HL-60 (cell line): Measurements from ENCODE around the gene HYAL1.
"Not testable (repeated sequence)": the region's sequence is repeated elsewhere in the genome, so short reads cannot be mapped to it uniquely, and the experiment has no call there.

Source experiments
- DNase-seq, 2 experiments: peaks; one replicate each; pipeline ENCODE4 v3.0.0-alpha.2; 2010 to 2020; ENCODE audit warnings: low read depth in 1 of 2, low spot score in 1 of 2
- H3K27ac ChIP-seq: fragments of 250-450 bp; sonication (Bioruptor Pico); replicated peaks from 2 replicates; pipeline ENCODE4 v1.5.1; 2020; ENCODE audit warnings: mild to moderate bottlenecking, moderate library complexity
- H3K27me3 ChIP-seq: fragments of 250-450 bp; sonication (Bioruptor Pico); 2 replicates; pipeline ENCODE4 v1.5.1; 2021; ENCODE audit warnings: mild to moderate bottlenecking, moderate library complexity; ENCODE audit not compliant: insufficient read depth, poor library complexity, severe bottlenecking
- H3K4me3 ChIP-seq: replicated peaks from 2 replicates; pipeline ENCODE4 v1.5.1; 2011; ENCODE audit warnings: mild to moderate bottlenecking, control low read depth, low read length; ENCODE audit not compliant: insufficient read depth
- GABPA ChIP-seq: IDR thresholded peaks from 2 replicates; pipeline ENCODE4 v1.6.1; 2012; ENCODE audit warnings: low read depth
- POLR2AphosphoS5 ChIP-seq: IDR thresholded peaks from 2 replicates; pipeline ENCODE4 v1.6.1; 2012; ENCODE audit warnings: low read depth
- REST ChIP-seq: IDR thresholded peaks from 2 replicates; pipeline ENCODE4 v1.6.1; 2012; ENCODE audit warnings: low read depth; ENCODE audit not compliant: insufficient replicate concordance
- SPI1 ChIP-seq: IDR thresholded peaks from 2 replicates; pipeline ENCODE4 v1.6.1; 2012; ENCODE audit warnings: low read depth, mild to moderate bottlenecking, borderline replicate concordance
- TF ChIP-seq, protein P1 (sequence below): IDR thresholded peaks from one replicate; pipeline ENCODE4 v1.5.1; 2011; ENCODE audit warnings: low read length, control low read depth, inconsistent platforms; ENCODE audit not compliant: insufficient read depth

HYAL1 gene

DNA sequence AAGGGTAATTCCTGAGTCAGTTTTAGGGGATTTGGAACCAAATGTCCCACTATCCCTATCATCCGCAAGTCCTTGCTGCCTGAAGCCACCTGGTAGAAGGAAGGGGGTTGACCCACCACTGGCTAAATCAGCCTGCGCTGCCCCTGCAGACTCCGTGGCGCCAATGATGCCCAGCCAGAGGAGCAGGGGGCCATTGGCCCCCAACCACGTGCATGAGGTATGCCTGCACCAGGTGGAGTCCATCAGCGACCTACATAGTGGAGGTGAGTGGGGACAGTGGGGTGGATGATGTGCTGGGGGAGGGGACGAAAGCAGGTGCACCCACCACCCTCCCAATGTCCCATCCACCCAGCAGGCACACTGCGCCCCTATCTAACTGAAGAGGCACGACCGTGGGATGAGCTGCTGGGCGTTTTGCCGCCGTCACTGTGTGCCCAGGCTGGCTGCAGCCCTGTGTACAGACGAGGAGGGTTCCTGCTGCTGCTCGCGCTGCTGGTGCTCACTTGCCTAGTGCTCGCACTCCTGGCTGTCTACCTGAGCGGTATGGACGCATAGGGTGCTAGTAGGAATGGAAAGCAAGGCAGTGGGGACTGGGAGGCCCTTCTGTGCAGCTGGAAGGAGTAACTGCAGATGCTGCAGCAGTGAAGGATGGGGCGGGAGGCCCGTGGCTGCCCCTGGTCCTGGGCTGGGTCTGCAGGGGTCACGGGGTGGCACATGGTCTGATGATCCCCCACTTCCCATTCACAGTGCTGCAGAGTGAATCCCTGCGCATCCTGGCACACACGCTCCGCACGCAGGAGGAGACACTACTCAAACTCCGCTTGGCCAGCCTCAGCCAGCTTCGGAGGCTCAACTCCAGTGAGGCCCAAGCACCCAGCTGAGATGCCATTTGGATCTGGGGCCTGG lies 16.8 kb downstream of the HYAL1 start:
- Histone ChIP-seq H3K27ac (no peak overlapping the region), H3K4me3 (no peak overlapping the region), H3K27me3 (no peaks in the 10 kb centered on the region)
- no peak for DNase-seq
- TF ChIP-seq POLR2AphosphoS5 = peak; percentile 57
- TF ChIP-seq, protein P1, sequence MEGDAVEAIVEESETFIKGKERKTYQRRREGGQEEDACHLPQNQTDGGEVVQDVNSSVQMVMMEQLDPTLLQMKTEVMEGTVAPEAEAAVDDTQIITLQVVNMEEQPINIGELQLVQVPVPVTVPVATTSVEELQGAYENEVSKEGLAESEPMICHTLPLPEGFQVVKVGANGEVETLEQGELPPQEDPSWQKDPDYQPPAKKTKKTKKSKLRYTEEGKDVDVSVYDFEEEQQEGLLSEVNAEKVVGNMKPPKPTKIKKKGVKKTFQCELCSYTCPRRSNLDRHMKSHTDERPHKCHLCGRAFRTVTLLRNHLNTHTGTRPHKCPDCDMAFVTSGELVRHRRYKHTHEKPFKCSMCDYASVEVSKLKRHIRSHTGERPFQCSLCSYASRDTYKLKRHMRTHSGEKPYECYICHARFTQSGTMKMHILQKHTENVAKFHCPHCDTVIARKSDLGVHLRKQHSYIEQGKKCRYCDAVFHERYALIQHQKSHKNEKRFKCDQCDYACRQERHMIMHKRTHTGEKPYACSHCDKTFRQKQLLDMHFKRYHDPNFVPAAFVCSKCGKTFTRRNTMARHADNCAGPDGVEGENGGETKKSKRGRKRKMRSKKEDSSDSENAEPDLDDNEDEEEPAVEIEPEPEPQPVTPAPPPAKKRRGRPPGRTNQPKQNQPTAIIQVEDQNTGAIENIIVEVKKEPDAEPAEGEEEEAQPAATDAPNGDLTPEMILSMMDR = no peak

DNA sequence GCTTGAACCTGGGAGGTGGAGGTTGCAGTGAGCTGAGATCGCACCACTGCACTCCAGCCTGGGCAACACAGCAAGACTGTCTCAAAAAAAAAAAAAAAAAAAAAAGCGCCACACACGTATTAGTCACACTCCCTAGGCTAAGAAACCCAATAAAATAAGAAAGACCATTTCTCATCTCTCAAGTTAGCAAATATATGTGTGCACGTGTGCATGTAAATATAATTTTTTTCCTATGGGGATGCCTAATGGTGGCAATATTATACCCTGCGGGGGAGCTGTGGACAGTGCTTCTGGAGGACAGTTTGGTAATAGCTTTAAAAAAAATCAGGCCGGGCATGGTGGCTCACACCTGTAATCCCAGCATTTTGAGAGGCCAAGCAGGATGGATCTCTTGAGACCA lies 19.3 kb downstream of the HYAL1 start:
- H3K4me3 ChIP-seq, H3K27me3 ChIP-seq, H3K27ac ChIP-seq, DNase-seq: not testable (repeated sequence)

DNA sequence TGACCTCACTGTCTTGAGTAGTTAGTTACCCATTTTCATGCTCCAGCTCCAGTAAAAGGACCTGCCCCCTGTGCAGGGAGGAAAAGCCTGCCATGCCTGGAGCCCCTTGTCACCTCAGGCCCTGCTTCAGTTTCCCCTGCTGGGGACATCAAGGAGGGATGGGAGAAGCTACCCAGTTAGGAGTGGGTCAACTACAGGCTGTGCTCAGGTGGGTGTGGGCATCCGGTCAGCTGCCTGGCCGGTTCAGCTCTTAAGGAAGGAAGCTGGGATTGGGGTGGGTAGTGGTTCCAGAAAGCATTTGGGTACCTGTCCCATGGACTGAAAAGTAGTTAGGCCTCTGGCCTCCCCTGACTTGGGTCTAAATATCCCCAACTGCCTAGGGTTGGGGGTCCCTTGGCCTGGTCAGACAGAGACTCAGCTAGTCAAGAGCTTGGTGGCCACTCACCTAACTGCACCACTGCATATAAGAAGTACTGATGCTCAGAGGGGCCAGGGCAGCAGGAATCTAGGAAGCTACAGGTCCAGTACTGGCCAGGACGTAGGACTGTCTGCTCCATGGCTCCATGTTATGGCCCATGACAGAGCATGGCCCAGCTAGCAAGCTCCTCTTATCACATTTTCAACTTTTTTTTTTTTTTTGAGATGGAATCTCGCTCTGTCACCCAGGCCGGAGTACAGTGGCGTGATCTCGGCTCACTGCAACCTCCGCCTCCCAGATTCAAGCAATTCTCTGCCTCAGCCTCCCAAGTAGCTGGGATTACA lies 23.9 kb downstream of the HYAL1 start:
- Histone ChIP-seq H3K27me3 (peaks cover 28% of the 10 kb centered on the region), H3K4me3 (no peak overlapping the region), H3K27ac (no peak overlapping the region)
- no peak for DNase-seq
- TF ChIP-seq REST = no peak
- TF ChIP-seq, protein P1 = no peak
- no peak for TF ChIP-seq POLR2AphosphoS5
- no peak for TF ChIP-seq GABPA
- TF ChIP-seq SPI1 = no peak

DNA sequence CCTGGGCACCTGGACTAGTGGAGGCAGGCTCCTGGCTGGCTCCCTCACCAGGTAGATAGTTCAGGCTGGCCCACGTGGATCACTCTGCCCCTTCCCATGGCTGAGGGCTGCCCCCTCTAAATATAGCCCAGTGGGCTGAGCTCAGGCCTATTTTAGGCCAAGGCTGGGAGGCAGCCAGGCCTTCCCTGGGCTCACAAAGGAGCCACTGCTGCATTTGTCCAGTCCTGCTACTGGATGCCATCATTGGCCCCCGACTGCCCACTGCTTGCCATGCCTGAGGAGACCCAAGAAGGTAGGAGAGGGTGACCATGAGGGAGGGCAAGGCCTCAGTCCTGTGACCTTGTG lies 24.5 kb downstream of the HYAL1 start, which contains the start of gene LSMEM2:
Gene LSMEM2, plus strand, starts transcription at position 208 of the 345 bp plus-strand sequence. Its CDS starts 27 bp downstream, at position 235.
- Histone ChIP-seq H3K4me3 (no peak within 1 kb of the TSS), H3K27me3 (peaks cover 32% of the 10 kb centered on the region), H3K27ac (no peak within 1 kb of the TSS)
- TF ChIP-seq, protein P1 = no peak
- no peak for TF ChIP-seq SPI1
- TF ChIP-seq POLR2AphosphoS5 = no peak
- TF ChIP-seq GABPA = no peak
- TF ChIP-seq REST = no peak
- no peak for DNase-seq
